GM23338 (cell line): ENCODE data around the gene KCNK16. TPM values are rescaled to one million over a fixed set of nuclear protein-coding genes. Genes with fewer than 3 reads are reported as not detected.

Experiments used
- ATAC-seq: fragments of 200-7000 bp; cut with Tn5 transposase; 3 replicates; pipeline ENCODE4 v1.9.1; 2020
- DNase-seq: peaks from one replicate; pipeline ENCODE4 v3.0.0-alpha.2; 2015; ENCODE audit warnings: low spot score
- H2AFZ ChIP-seq: fragments of 200-600 bp; sonication (generic); 2 replicates; pipeline ENCODE4 v1.8.0; 2016; ENCODE audit warnings: antibody characterized with exemption, mild to moderate bottlenecking, moderate library complexity
- H3F3A ChIP-seq: fragments of 200-600 bp; sonication (generic); replicated peaks from 2 replicates; pipeline ENCODE4 v1.8.0; 2017; ENCODE audit warnings: antibody characterized with exemption, mixed run types, low read depth
- H3K27ac ChIP-seq: fragments of 200-600 bp; sonication (generic); 2 replicates; pipeline ENCODE4 v1.6.1; 2016; ENCODE audit warnings: low read depth
- H3K27me3 ChIP-seq: fragments of 200-600 bp; sonication (generic); 2 replicates; pipeline ENCODE4 v1.8.0; 2016; ENCODE audit warnings: mild to moderate bottlenecking, mixed run types, moderate library complexity; ENCODE audit not compliant: insufficient read depth
- H3K36me3 ChIP-seq: fragments of 200-600 bp; sonication (generic); 2 replicates; pipeline ENCODE4 v1.8.0; 2016; ENCODE audit warnings: mild to moderate bottlenecking; ENCODE audit not compliant: insufficient read depth
- H3K4me1 ChIP-seq: fragments of 200-600 bp; sonication (generic); 2 replicates; pipeline ENCODE4 v1.8.0; 2016; ENCODE audit warnings: mild to moderate bottlenecking, moderate library complexity; ENCODE audit not compliant: insufficient read depth
- H3K4me2 ChIP-seq: fragments of 200-600 bp; sonication (generic); 2 replicates; pipeline ENCODE4 v1.7.1; 2017; ENCODE audit warnings: mixed run types
- H3K4me3 ChIP-seq: fragments of 200-600 bp; sonication (generic); 2 replicates; pipeline ENCODE4 v1.6.1; 2016; ENCODE audit warnings: mixed run types
- H3K79me2 ChIP-seq: fragments of 200-600 bp; sonication (generic); replicated peaks from 2 replicates; pipeline ENCODE4 v1.8.0; 2017; ENCODE audit warnings: mild to moderate bottlenecking; ENCODE audit not compliant: insufficient read depth
- H3K9me2 ChIP-seq: fragments of 200-600 bp; sonication (generic); 2 replicates; pipeline ENCODE4 v1.8.0; 2017; ENCODE audit not compliant: insufficient read depth
- H4K20me1 ChIP-seq: fragments of 200-600 bp; sonication (generic); replicated peaks from 2 replicates; pipeline ENCODE4 v1.8.0; 2017; ENCODE audit warnings: mild to moderate bottlenecking; ENCODE audit not compliant: insufficient read depth
- H3K27ac Mint-ChIP-seq: 2 replicates; pipeline ENCODE4 v1.8.0; 2020; ENCODE audit warnings: inconsistent platforms, mild to moderate bottlenecking, moderate library complexity, mixed read lengths
- H3K27me3 Mint-ChIP-seq: 3 replicates; pipeline ENCODE4 v1.8.0; 2022; ENCODE audit warnings: low read depth, mild to moderate bottlenecking, moderate library complexity, mixed read lengths, inconsistent platforms; ENCODE audit not compliant: insufficient read depth, poor library complexity
- H3K36me3 Mint-ChIP-seq: 3 replicates; pipeline ENCODE4 v1.8.0; 2021; ENCODE audit warnings: low read depth, mild to moderate bottlenecking, inconsistent platforms, moderate library complexity, mixed read lengths
- H3K4me1 Mint-ChIP-seq: 3 replicates; pipeline ENCODE4 v1.8.0; 2020; ENCODE audit warnings: mild to moderate bottlenecking, inconsistent platforms, mixed read lengths
- H3K4me3 Mint-ChIP-seq: 3 replicates; pipeline ENCODE4 v1.8.0; 2021; ENCODE audit warnings: moderate library complexity, mild to moderate bottlenecking, inconsistent platforms, mixed read lengths
- H3K9me3 Mint-ChIP-seq: 3 replicates; pipeline ENCODE4 v1.8.0; 2020; ENCODE audit warnings: moderate library complexity, mild to moderate bottlenecking, inconsistent platforms, mixed read lengths
- CREB1 ChIP-seq: fragments of 250-450 bp; sonication (Bioruptor Pico); IDR thresholded peaks from 2 replicates; pipeline ENCODE4 v1.5.0; 2020; ENCODE audit warnings: low read depth, mild to moderate bottlenecking, moderate library complexity
- CTCF ChIP-seq, 2 experiments: fragments of 200-600 bp in 1 of 2; sonication (generic) in 1 of 2; conservative IDR thresholded peaks; 2 replicates each; pipeline versions ENCODE4 v1.5.1 to v1.6.1; 2016 to 2017; ENCODE audit warnings: antibody characterized with exemption in 2 of 2, low read depth in 2 of 2, mild to moderate bottlenecking in 2 of 2, moderate library complexity in 1 of 2
- ETS1 ChIP-seq: IDR thresholded peaks from 2 replicates; pipeline ENCODE4 v1.6.1; 2016; ENCODE audit warnings: antibody characterized with exemption
- EZH2 ChIP-seq: fragments of 200-600 bp; sonication (generic); IDR thresholded peaks from one replicate; pipeline ENCODE4 v1.8.0; 2017; ENCODE audit warnings: antibody characterized with exemption, mild to moderate bottlenecking, low read depth; ENCODE audit not compliant: unreplicated experiment
- EZH2phosphoT487 ChIP-seq: fragments of 200-600 bp; sonication (generic); IDR thresholded peaks from one replicate; pipeline ENCODE4 v1.8.1; 2018; ENCODE audit warnings: antibody characterized with exemption; ENCODE audit not compliant: unreplicated experiment
- JUNB ChIP-seq: IDR thresholded peaks from one replicate; pipeline ENCODE4 v1.6.1; 2016; ENCODE audit warnings: antibody characterized with exemption; ENCODE audit not compliant: unreplicated experiment
- NANOG ChIP-seq: IDR thresholded peaks from 2 replicates; pipeline ENCODE4 v1.6.1; 2016; ENCODE audit warnings: antibody characterized with exemption, borderline replicate concordance
- POLR2AphosphoS5 ChIP-seq: IDR thresholded peaks from 2 replicates; pipeline ENCODE4 v1.6.1; 2016; ENCODE audit warnings: antibody characterized with exemption, low read depth
- REST ChIP-seq: IDR thresholded peaks from one replicate; pipeline ENCODE4 v1.6.1; 2018; ENCODE audit warnings: antibody characterized with exemption; ENCODE audit not compliant: unreplicated experiment
- STAT1 ChIP-seq: IDR thresholded peaks from one replicate; pipeline ENCODE4 v1.6.1; 2016; ENCODE audit warnings: antibody characterized with exemption; ENCODE audit not compliant: unreplicated experiment
- ZNF114 ChIP-seq: fragments of 250-450 bp; sonication (Bioruptor Pico); IDR thresholded peaks from 2 replicates; pipeline ENCODE4 v1.5.0; 2020; ENCODE audit warnings: mild to moderate bottlenecking, moderate library complexity
- ZNF331 ChIP-seq: fragments of 250-450 bp; sonication (Bioruptor Pico); IDR thresholded peaks from 2 replicates; pipeline ENCODE4 v1.5.0; 2020; ENCODE audit warnings: low read depth, mild to moderate bottlenecking, moderate library complexity
- ZNF462 ChIP-seq: fragments of 250-450 bp; sonication (Bioruptor Pico); IDR thresholded peaks from 2 replicates; pipeline ENCODE4 v1.5.0; 2020; ENCODE audit warnings: mild to moderate bottlenecking, moderate library complexity
- polyA plus RNA-seq: library from polyadenylated mRNA; unstranded; fragments of >200 nt; fragmentation: Nextera tagmentation; extraction: Ambion mirVana; gene quantifications from 2 replicates; pipeline ENCODE4 v1.2.1, GENCODE V29; 2016
- total RNA-seq: library from RNA; depleted of rRNA; stranded (reverse); fragments of >200 nt; shearing (Covaris generic); gene quantifications from 2 replicates; pipeline ENCODE4 v1.2.3, GENCODE V29; 2014

The KCNK16 gene
- total and polyA plus RNA-seq, 2 experiments from 2014 or later: not detected

- H3K36me3 ChIP-seq: no peaks in the 10 kb centered on the region
- ATAC-seq (peak; percentile 17; the same call in 2 of the 3 replicates), DNase-seq (no peak)
- peaks cover 12% of the 10 kb centered on the region for H3K27me3 Mint-ChIP-seq
- no peaks in the 10 kb centered on the region for H3F3A ChIP-seq
- no peaks in the 10 kb centered on the region for H3K79me2 ChIP-seq
- H3K27ac Mint-ChIP-seq: no peak overlapping the region
- no peak overlapping the region for H3K4me3 Mint-ChIP-seq
- H3K27ac ChIP-seq: no peak overlapping the region
- no peak overlapping the region for H3K4me3 ChIP-seq
- peaks cover 35% of the 10 kb centered on the region for H3K4me1 Mint-ChIP-seq
- TF ChIP-seq ZNF331 (CRISPR knock-in tag) (no peak), REST (no peak), POLR2AphosphoS5 (no peak), ZNF462 (CRISPR knock-in tag) (no peak), CTCF (conservative IDR thresholded peaks at IDR 0.05; ENCODE audit: low read depth in 2 of 2) (no peak), ZNF114 (CRISPR knock-in tag) (no peak), JUNB (no peak), EZH2phosphoT487 (no peak), ETS1 (no peak), NANOG (no peak), CREB1 (CRISPR knock-in tag) (no peak), EZH2 (no peak), STAT1 (no peak)
- H2AFZ ChIP-seq: no peak overlapping the region
- no peaks in the 10 kb centered on the region for H3K27me3 ChIP-seq
- H4K20me1 ChIP-seq: no peaks in the 10 kb centered on the region; the same call in 1 of the 2 replicates
- no peaks in the 10 kb centered on the region for H3K36me3 Mint-ChIP-seq
- H3K4me2 ChIP-seq: no peak overlapping the region
- H3K9me3 Mint-ChIP-seq: no peaks in the 10 kb centered on the region
- H3K4me1 ChIP-seq: peaks cover 6% of the 10 kb centered on the region
- H3K9me2 ChIP-seq: peaks cover 9% of the 10 kb centered on the region; the same call in 1 of the 2 replicates
These were observed 17.5 kb upstream of the KCNK16 start for GRCh38 chr6:39339868-39340550.
